GM21576 (cell line): Measurements from ENCODE around the gene AQP12A.
"Not testable (repeated sequence)": the region's sequence is repeated elsewhere in the genome, so short reads cannot be mapped to it uniquely, and the experiment has no call there.

Source experiments
- ATAC-seq: cut with Tn5 transposase; IDR thresholded peaks from one replicate; pipeline ENCODE4 v1.9.1; 2021; ENCODE audit warnings: mild to moderate bottlenecking, moderate library complexity; ENCODE audit not compliant: unreplicated experiment

The AQP12A gene

GRCh38 chr2:240691631-240692420 lies at the start of gene AQP12A:
TSS of gene AQP12A (plus strand) at chr2:240691866. CDS start at chr2:240691914, 48 bp downstream.
- ATAC-seq: not testable (repeated sequence)

- ATAC-seq: no peak
Observed at GRCh38 chr2:240642061-240642805, 49.4 kb upstream of the AQP12A start.

GRCh38 chr2:240642806-240643092 lies 48.9 kb upstream of the AQP12A start:
- ATAC-seq: no peak

GRCh38 chr2:240643093-240643810 lies 48.4 kb upstream of the AQP12A start:
- no peak for ATAC-seq

- no peak for ATAC-seq
Observed at GRCh38 chr2:240643811-240644150, 47.9 kb upstream of the AQP12A start.

GRCh38 chr2:240644171-240644651 lies 47.5 kb upstream of the AQP12A start:
- no peak for ATAC-seq

GRCh38 chr2:240644859-240645301 lies 46.8 kb upstream of the AQP12A start:
- no peak for ATAC-seq

GRCh38 chr2:240645346-240645745 lies 46.3 kb upstream of the AQP12A start:
- ATAC-seq: no peak

- no peak for ATAC-seq
Observed at GRCh38 chr2:240645801-240646175, 45.9 kb upstream of the AQP12A start.

GRCh38 chr2:240646176-240646899 lies 45.3 kb upstream of the AQP12A start:
- ATAC-seq: no peak

- ATAC-seq: no peak
Observed at GRCh38 chr2:240646900-240647502, 44.7 kb upstream of the AQP12A start.

- ATAC-seq: no peak
Observed at GRCh38 chr2:240647503-240648154, 44.0 kb upstream of the AQP12A start.

- no peak for ATAC-seq
Observed at GRCh38 chr2:240648155-240648649, 43.5 kb upstream of the AQP12A start.

GRCh38 chr2:240648650-240649275 lies 42.9 kb upstream of the AQP12A start:
- ATAC-seq: no peak

GRCh38 chr2:240649331-240649730 lies 42.3 kb upstream of the AQP12A start:
- ATAC-seq: no peak

- ATAC-seq: no peak
Observed at GRCh38 chr2:240650254-240650965, 41.3 kb upstream of the AQP12A start.

- no peak for ATAC-seq
Observed at GRCh38 chr2:240651185-240651584, 40.5 kb upstream of the AQP12A start.

GRCh38 chr2:240655931-240656886 lies 35.5 kb upstream of the AQP12A start:
- ATAC-seq: peak; percentile 71
